Type B pancreatic cell (in vitro differentiated cells): ENCODE results near the gene YPEL2. TPM values are rescaled to one million over a fixed set of nuclear protein-coding genes. Genes with fewer than 3 reads are reported as not detected.

Experiments
- DNase-seq: peaks from one replicate; pipeline ENCODE4 v3.0.0; 2021; ENCODE audit warnings: mixed read lengths; ENCODE audit not compliant: unreplicated experiment; ENCODE audit errors: extremely low spot score
- H3K27ac Mint-ChIP-seq: 2 replicates; pipeline ENCODE4 v1.8.0; 2021; ENCODE audit warnings: mild to moderate bottlenecking, mixed read lengths
- H3K27me3 Mint-ChIP-seq: 2 replicates; pipeline ENCODE4 v1.8.0; 2021; ENCODE audit warnings: mixed read lengths
- H3K36me3 Mint-ChIP-seq: 2 replicates; pipeline ENCODE4 v1.8.0; 2021; ENCODE audit warnings: mixed read lengths
- H3K4me1 Mint-ChIP-seq: one replicate; pipeline ENCODE4 v1.8.0; 2021; ENCODE audit warnings: mixed read lengths; ENCODE audit not compliant: unreplicated experiment
- H3K4me3 Mint-ChIP-seq: 2 replicates; pipeline ENCODE4 v1.8.0; 2021; ENCODE audit warnings: mild to moderate bottlenecking, mixed read lengths
- H3K9me3 Mint-ChIP-seq: 2 replicates; pipeline ENCODE4 v1.8.0; 2021; ENCODE audit warnings: mixed read lengths
- CTCF ChIP-seq: fragments of 200-600 bp; sonication (generic); conservative IDR thresholded peaks from 2 replicates; pipeline ENCODE4 v1.5.0; 2021; ENCODE audit warnings: antibody characterized with exemption, mild to moderate bottlenecking
- total RNA-seq: library from RNA; stranded (reverse); gene quantifications from 2 replicates; pipeline ENCODE4 v1.2.1, GENCODE V29; 2021; ENCODE audit warnings: low replicate concordance

The YPEL2 gene
- total RNA-seq, 1 donor from 2014 or later: 14.7 TPM

DNA sequence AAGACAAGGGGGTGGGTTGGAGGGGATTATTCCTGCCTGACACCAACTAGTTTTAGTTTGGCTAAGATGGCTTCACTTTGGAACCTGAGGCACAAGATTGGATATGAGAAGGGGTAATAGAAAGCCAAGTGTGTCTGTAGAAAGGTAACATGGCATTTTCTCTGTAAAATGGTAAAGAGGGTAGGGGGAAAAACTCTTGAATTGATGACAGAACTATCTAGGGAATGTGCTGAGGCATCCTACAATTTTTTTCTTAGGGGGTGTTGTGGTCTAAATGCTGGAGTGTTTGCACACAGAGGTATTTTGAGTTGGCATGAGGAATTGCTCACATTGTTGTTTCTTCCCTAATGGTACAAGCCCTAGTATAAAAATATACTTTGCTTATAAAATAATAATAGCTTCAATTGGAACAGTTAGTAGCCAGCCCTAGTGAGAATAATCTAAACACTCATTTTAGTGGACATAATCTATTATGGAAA lies 25.8 kb downstream of the YPEL2 start:
- no peaks in the 10 kb centered on the region for H3K27me3 Mint-ChIP-seq
- no peak overlapping the region for H3K4me3 Mint-ChIP-seq
- no peaks in the 10 kb centered on the region for H3K9me3 Mint-ChIP-seq
- no peak for TF ChIP-seq CTCF
- peaks cover 25% of the 10 kb centered on the region for H3K36me3 Mint-ChIP-seq
- no peak overlapping the region for H3K27ac Mint-ChIP-seq
- peaks cover 60% of the 10 kb centered on the region for H3K4me1 Mint-ChIP-seq
- no peak for DNase-seq

GRCh38 chr17:59357929-59358328 lies 26.5 kb downstream of the YPEL2 start:
- no peak overlapping the region for H3K4me3 Mint-ChIP-seq
- H3K27ac Mint-ChIP-seq: no peak overlapping the region

DNA sequence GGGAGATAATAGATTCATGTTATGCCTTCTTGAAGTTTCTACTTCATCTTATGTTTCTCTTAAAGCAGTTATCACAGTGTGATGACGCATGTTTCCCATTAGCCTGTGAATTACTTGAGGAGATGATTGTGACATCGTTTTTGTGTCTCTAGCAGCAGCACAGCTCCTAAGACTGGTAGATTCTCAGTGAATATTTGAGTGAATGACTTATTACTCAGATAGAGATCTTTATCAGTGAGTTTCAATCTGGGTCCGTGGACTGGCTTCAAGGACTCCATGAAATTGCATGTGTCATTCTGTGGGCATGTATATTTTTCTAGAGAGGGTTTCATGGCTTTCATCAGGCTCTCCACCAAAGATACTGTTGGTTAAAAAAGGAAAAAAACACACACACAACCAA lies 29.9 kb downstream of the YPEL2 start:
- no peaks in the 10 kb centered on the region for H3K9me3 Mint-ChIP-seq
- no peaks in the 10 kb centered on the region for H3K27me3 Mint-ChIP-seq
- DNase-seq: no peak
- no peak overlapping the region for H3K4me3 Mint-ChIP-seq
- H3K36me3 Mint-ChIP-seq: peaks cover 23% of the 10 kb centered on the region
- TF ChIP-seq CTCF: no peak
- no peak overlapping the region for H3K27ac Mint-ChIP-seq
- H3K4me1 Mint-ChIP-seq: peaks cover 51% of the 10 kb centered on the region

More at GRCh38 chr17:59357929-59358328, 26.5 kb downstream of the YPEL2 start:
- H3K4me1 Mint-ChIP-seq: peaks cover 66% of the 10 kb centered on the region
- peaks cover 25% of the 10 kb centered on the region for H3K36me3 Mint-ChIP-seq
- H3K27me3 Mint-ChIP-seq: no peaks in the 10 kb centered on the region
- TF ChIP-seq CTCF: no peak
- no peak for DNase-seq
- H3K9me3 Mint-ChIP-seq: no peaks in the 10 kb centered on the region

DNA sequence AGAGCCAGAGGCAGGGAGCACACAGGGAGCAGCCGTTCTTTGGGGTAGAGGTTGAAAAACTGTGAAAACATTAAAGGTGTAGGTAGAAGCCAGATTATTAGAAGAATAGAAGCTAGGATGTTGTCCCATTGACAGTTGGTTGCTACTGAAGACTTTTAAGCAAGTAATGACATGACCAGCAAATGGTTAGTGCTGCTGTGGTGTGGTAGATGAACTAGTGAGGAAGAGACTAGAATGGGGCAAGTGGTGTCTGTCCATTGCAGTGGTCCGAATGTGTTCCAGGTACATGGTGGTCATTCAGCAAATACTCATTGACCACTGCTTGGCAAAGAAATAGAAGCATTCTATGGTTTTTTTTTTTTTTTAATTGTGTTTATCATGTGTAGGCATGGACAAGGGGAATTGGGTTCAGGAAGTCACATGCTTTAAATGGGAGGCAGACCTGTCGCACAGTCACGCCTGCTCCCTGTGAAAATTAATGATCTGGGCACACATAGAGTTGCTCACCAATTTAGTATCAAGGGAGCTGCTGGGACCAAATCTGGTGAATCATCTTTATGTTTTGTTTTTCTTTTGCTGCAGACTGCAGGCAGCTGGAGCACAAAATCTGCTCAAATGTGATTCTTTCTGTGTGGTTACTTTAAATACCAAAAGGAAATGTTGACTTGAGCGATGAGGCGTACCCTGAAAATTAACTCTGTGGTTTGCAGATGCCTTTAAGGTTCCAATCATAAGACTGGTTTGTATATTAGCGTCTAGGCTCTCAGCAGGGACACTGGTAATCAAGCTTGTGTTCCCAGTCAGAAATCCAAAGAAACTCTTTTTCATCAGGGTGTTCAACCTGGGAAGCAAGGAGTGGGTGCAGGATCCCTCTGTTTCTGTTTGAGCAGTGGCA lies 30.7 kb downstream of the YPEL2 start:
- TF ChIP-seq CTCF: no peak
- Mint-ChIP-seq H3K36me3 (peaks cover 16% of the 10 kb centered on the region), H3K27ac (no peak overlapping the region), H3K4me3 (peak overlapping the region; percentile 25), H3K27me3 (no peaks in the 10 kb centered on the region), H3K9me3 (no peaks in the 10 kb centered on the region), H3K4me1 (peaks cover 52% of the 10 kb centered on the region)
- DNase-seq: no peak

- no peak overlapping the region for H3K27ac Mint-ChIP-seq
Observed at GRCh38 chr17:59362811-59363205, 31.4 kb downstream of the YPEL2 start.

More at GRCh38 chr17:59362811-59363205, 31.4 kb downstream of the YPEL2 start:
- TF ChIP-seq CTCF: no peak
- Mint-ChIP-seq H3K27me3 (no peaks in the 10 kb centered on the region), H3K36me3 (peaks cover 12% of the 10 kb centered on the region), H3K9me3 (no peaks in the 10 kb centered on the region), H3K4me1 (peaks cover 55% of the 10 kb centered on the region), H3K4me3 (no peak overlapping the region)
- DNase-seq: no peak
